Measurements from ENCODE around the gene ABHD18. TPM values are rescaled to one million over a fixed set of nuclear protein-coding genes. Genes with fewer than 3 reads are reported as not detected.
A peak's percentile ranks its signal among the peaks of the same experiment; 100 is the strongest.
"Not testable (repeated sequence)": the region's sequence is repeated elsewhere in the genome, so short reads cannot be mapped to it uniquely, and the experiment has no call there.

The ABHD18 gene
- total RNA-seq (19.5 TPM), polyA plus RNA-seq (4.4 TPM)

DNA sequence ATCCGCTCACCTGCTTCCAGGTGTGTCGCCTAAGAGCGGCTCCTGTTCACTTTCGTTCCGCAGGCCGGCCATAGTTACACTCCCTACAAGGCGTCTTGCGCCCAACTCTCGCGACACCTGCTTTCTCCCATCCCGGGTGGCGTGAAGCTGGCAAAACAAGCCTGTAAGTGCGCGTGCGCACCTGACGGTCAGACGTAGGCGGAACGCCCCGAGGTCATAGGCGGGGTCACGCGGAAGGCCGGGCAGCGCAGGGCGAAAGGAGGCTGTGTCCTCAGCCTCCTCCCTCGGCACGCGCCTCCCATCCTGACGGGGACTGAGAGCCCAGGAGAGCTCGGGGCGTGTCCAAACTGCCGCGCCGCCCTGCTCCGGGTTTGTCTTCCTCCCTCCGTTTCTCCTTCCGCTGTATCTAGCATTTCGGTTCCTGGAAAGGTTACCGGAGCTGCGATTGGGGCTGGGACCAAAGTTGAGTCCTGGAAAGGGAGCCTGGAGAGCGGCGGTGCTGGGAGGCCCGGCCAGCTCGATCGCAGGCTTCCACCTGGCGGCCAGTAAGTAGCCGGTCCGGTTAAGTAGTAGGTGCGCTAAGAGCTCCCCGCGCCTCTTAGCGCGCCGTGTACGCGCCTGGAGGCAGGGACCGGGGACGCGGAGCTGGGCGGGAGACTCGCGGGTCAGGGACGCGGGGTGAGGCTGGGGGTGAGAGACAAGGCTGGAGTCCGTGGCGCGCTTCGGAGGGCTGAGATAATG is at the start of gene ABHD18, which contains the start of gene MFSD8:
TSS of gene ABHD18 (plus strand) at position 345 of the 741 bp plus-strand sequence. CDS start 17,550 bp downstream, outside the sequence.
TSS of gene MFSD8 (minus strand) at position 112 of the 741 bp plus-strand sequence. CDS start at position 72, 40 bp downstream.
- Histone ChIP-seq H3K4me3 (ENCODE audit: low read depth, low read length) (peak within 1 kb of the TSS; percentile 56), H3K4me1 (ENCODE audit: insufficient read depth) (no peaks in the 10 kb centered on the region), H3K36me3 (ENCODE audit: insufficient read depth) (no peaks in the 10 kb centered on the region), H3K27ac (ENCODE audit: low read depth) (peak within 1 kb of the TSS; percentile 80)
- under 1% methylated on average over 69 of the region's 69 CpGs for WGBS
- peak; percentile 94 for DNase-seq (ENCODE audit: extremely low spot score)

DNA sequence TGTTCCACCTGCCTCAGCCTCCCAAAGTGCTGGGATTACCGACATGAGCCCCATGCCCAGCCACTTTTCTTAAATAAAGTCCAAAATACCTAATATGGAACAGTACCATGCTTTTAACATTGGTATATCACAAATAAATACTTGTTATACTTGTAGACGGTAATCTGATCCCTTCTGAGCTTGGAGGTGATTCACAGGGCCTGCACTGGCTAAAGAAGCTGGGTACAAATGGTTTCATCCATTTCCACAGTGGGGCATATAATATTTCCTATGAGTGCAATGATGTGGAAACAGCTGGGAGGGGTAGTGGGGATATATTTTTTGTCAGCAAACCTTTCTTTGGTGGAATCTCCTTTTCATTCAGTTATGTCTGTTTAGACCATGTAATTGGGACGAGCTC is 48.7 kb upstream of the ABHD18 start:
- Histone ChIP-seq H3K27ac (ENCODE audit: low read depth) (no peak overlapping the region), H3K4me3 (ENCODE audit: low read depth, low read length) (no peak overlapping the region), H3K36me3 (ENCODE audit: insufficient read depth) (no peaks in the 10 kb centered on the region), H3K4me1 (ENCODE audit: insufficient read depth) (no peaks in the 10 kb centered on the region)
- no peak for DNase-seq (ENCODE audit: extremely low spot score)
- 93% methylated on average over 3 of the region's 3 CpGs for WGBS

DNA sequence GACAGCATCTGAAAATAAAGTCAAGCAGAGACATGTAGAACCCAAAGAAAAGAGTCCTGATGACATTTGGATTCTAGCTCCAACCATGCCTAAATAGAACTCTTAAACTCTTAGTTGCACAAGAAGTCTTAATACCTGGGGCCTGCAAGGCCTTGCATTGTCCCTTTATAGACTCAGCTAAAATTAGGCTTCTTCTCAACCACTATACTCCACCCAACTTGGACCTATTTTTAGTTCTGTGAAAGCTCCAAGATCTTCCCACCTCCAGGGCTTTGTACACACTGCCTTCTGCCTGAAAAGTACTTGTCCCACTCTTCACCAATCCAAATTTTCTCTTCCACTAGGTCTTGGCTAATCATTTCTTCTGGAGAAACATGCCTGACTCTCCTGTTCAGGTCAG is 48.1 kb upstream of the ABHD18 start:
- Histone ChIP-seq H3K4me1 (ENCODE audit: insufficient read depth) (no peaks in the 10 kb centered on the region), H3K4me3 (ENCODE audit: low read depth, low read length) (no peak overlapping the region), H3K36me3 (ENCODE audit: insufficient read depth) (no peaks in the 10 kb centered on the region), H3K27ac (ENCODE audit: low read depth) (no peak overlapping the region)
- DNase-seq (ENCODE audit: extremely low spot score): no peak

DNA sequence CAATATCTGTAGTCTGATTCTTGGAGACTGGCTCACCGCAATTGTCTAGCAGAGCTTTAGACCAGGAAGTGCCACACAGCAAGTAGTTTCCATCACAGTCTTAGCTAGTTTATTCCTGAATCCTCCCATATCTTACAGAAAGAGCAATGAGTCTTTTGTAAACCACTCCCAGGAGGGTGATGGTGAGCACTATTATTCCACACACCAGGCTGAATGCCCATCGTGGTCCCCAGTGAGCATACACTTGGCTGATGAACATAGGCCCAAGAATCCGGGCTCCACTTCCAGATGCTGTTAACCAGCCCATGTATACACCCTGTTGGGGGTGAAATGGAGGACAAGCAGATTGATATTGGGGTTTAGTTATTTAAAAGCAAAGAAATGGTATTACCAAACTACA is 44.7 kb upstream of the ABHD18 start:
- Histone ChIP-seq H3K27ac (ENCODE audit: low read depth) (no peak overlapping the region), H3K4me3 (ENCODE audit: low read depth, low read length) (no peak overlapping the region), H3K36me3 (ENCODE audit: insufficient read depth) (no peaks in the 10 kb centered on the region), H3K4me1 (ENCODE audit: insufficient read depth) (no peaks in the 10 kb centered on the region)
- DNase-seq (ENCODE audit: extremely low spot score): no peak
- WGBS: 88% methylated on average over 3 of the region's 3 CpGs

DNA sequence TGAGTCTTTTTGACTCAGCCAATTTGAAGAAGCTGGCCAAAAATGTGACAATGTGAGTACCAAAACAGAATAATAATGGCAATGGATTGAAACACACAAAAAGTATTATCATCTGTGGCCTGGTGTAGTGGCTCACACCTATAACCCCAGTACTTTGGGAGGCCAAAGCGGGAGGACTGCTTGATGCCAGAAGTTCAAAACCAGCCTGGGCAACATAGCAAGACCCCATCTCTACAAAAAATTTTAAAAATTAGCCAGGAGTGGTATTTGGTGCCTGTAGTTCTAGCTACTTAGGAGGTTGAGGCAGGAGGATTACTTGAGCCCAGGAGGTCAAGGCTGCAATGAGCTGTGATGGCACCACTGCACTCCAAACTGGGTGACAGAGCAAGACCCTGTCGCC is 43.0 kb upstream of the ABHD18 start:
- WGBS: 98% methylated on average over 2 of the region's 2 CpGs
- Histone ChIP-seq H3K4me3 (ENCODE audit: low read depth, low read length) (no peak overlapping the region), H3K27ac (ENCODE audit: low read depth) (no peak overlapping the region), H3K4me1 (ENCODE audit: insufficient read depth) (no peaks in the 10 kb centered on the region), H3K36me3 (ENCODE audit: insufficient read depth) (no peaks in the 10 kb centered on the region)
- DNase-seq (ENCODE audit: extremely low spot score): no peak

DNA sequence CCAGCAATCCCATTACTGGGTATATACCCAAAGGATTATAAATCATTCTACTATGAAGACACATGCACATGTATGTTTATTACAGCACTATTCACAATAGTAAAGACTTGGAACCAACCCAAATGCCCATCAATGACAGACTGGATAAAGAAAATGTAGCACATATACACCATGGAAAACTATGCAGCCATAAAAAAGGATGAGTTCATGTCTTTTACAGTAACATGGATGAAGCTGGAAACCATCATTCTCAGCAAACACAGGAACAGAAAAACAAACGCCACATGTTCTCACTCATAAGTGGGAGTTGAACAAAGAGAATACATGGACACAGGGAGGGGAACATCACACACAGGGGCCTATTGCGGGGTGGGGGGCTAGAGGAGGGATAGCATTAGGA is 39.5 kb upstream of the ABHD18 start:
- not testable (repeated sequence) for DNase-seq (ENCODE audit: extremely low spot score); H3K4me3 ChIP-seq (ENCODE audit: low read depth, low read length); H3K4me1 ChIP-seq (ENCODE audit: insufficient read depth); H3K36me3 ChIP-seq (ENCODE audit: insufficient read depth); H3K27ac ChIP-seq (ENCODE audit: low read depth)
- 100% methylated on average over 2 of the region's 2 CpGs for WGBS

DNA sequence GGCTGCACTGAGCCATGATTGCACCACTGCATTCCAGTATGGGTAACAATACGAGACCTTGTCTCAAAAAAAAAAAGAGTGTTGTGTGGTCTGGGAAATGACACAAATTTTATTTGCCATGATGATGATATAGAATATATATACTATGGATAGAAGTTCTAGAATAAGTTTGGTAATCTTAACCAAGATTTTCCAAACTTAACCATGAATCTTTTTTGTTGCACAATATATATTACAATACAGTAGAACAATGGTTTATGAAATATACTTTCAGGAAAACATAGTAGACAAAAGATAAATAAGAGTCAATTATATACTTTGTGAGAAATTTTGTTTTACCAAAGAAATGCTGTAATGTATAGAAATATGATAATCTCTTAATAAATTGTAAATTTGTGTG is 35.0 kb upstream of the ABHD18 start:
- WGBS: 97% methylated on average over 1 of the region's 1 CpG
- Histone ChIP-seq H3K27ac (ENCODE audit: low read depth) (no peak overlapping the region), H3K36me3 (ENCODE audit: insufficient read depth) (no peaks in the 10 kb centered on the region), H3K4me1 (ENCODE audit: insufficient read depth) (no peaks in the 10 kb centered on the region), H3K4me3 (ENCODE audit: low read depth, low read length) (no peak overlapping the region)
- no peak for DNase-seq (ENCODE audit: extremely low spot score)

DNA sequence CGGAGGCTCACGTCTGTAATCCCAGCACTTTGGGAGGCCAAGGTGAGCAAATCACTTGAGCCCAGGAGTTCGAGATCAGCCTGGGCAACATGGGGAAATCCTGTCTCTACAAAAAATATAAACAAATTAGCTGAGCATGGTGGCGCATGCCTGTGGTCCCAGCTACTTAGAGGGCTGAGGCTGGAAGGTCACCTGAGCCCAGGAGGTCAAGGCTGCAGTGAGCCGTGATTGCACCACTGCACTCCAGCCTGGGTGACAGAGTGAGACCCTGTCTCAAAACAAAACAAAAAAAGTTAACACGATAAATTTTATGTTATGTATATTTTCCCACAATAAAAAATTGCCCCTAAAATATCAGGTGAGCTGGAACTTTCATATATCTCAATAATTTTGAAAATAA is 33.4 kb upstream of the ABHD18 start:
- not testable (repeated sequence) for H3K27ac ChIP-seq (ENCODE audit: low read depth); DNase-seq (ENCODE audit: extremely low spot score); H3K4me1 ChIP-seq (ENCODE audit: insufficient read depth); H3K4me3 ChIP-seq (ENCODE audit: low read depth, low read length); H3K36me3 ChIP-seq (ENCODE audit: insufficient read depth)
- WGBS: 89% methylated on average over 6 of the region's 6 CpGs

DNA sequence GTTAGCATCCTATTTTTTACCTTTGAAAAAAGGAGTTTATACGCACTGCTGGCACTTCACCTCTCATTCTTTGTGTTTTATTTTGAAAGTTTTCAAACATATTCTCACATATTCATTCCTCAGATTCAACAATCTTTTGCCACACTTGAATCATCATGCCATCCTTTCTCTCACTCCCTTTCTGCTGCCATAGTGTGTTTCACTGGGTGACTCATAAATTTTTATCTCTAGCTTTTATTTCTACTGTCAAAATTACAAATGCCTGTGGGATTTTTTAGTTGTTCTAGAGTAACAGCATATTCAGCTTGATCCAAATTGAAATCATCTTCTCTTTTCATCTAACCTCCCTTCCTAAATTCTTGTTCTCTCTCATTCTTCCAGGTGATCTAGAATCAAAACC is 28.2 kb upstream of the ABHD18 start:
- no peak for DNase-seq (ENCODE audit: extremely low spot score)
- no peak overlapping the region for H3K27ac ChIP-seq (ENCODE audit: low read depth)
- H3K36me3 ChIP-seq (ENCODE audit: insufficient read depth): no peaks in the 10 kb centered on the region
- H3K4me3 ChIP-seq (ENCODE audit: low read depth, low read length): no peak overlapping the region
- H3K4me1 ChIP-seq (ENCODE audit: insufficient read depth): no peaks in the 10 kb centered on the region
- 98% methylated on average over 1 of the region's 1 CpG for WGBS

DNA sequence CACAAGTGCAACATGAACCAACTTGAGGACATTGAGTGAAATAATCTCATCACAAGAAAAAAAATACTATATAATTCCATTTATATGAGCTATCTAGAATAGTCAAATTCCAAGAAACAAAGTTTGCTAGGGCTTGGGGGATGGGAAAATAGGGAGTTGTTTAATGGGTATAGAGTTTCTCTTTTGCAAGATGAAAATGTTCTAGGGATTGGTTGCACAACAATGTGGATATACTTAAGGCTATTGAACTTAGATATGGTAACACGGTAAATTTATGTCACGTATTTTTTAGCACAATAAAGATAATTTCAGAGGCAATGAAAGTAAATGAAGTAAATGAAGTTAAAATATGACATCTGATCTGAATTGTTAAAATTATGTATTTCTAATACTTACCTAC is 8.1 kb upstream of the ABHD18 start:
- H3K36me3 ChIP-seq (ENCODE audit: insufficient read depth): no peaks in the 10 kb centered on the region
- no peak for DNase-seq (ENCODE audit: extremely low spot score)
- no peak overlapping the region for H3K27ac ChIP-seq (ENCODE audit: low read depth)
- no peaks in the 10 kb centered on the region for H3K4me1 ChIP-seq (ENCODE audit: insufficient read depth)
- H3K4me3 ChIP-seq (ENCODE audit: low read depth, low read length): no peak overlapping the region
- WGBS: 98% methylated on average over 2 of the region's 2 CpGs

DNA sequence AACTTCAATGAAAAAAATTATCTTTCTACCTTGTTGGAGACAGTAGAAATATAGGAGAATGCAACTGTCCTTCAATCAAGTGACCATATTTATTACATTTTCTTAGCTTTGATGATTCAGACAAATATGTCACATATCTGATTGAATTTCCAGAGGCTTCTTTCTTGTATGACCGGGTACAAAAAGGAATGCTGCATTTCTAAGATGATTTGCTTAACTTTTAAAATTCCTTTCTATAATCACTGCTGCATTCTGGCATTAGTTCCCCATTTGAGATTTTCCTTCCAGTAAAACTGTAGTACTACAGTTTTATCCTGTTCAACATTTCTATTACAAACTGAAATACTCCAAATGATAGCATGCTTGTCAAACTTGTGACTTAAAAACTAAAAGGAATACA is 5.4 kb upstream of the ABHD18 start:
- no peak for DNase-seq (ENCODE audit: extremely low spot score)
- H3K27ac ChIP-seq (ENCODE audit: low read depth): no peak overlapping the region
- H3K4me3 ChIP-seq (ENCODE audit: low read depth, low read length): no peak overlapping the region
- 55% methylated on average over 1 of the region's 1 CpG for WGBS
- H3K4me1 ChIP-seq (ENCODE audit: insufficient read depth): no peaks in the 10 kb centered on the region
- no peaks in the 10 kb centered on the region for H3K36me3 ChIP-seq (ENCODE audit: insufficient read depth)

DNA sequence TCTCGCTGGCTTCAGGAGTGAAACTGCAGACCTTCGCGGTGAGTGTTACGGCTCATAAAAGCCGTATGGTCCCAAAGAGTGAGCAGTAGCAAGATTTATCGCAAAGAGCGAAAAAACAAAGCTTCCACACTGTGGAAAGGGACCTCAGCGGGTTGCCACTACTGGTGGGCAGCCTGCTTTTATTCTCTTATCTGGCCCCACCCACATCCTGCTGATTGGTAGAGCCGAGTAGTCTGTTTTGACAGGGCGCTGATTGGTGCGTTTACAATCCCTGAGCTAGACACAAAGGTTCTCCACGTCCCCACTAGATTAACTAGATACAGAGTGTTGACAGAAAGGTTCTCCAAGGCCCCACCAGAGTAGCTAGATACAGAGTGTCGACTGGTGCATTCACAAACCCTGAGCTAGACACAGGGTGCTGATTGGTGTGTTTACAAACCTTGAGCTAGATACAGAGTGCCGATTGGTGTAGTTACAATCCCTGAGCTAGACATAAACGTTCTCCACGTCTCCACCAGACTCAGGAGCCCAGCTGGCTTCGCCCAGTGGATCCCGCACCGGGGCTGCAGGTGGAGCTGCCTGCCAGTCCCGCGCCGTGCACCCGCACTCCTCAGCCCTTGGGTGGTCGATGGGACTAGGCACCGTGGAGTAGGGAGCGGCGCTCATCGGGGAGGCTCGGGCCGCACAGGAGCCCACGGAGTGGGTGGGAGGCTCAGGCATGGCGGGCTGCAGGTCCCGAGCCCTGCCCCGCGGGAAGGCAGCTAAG is 1.4 kb upstream of the ABHD18 start:
- 50% methylated on average over 33 of the region's 35 CpGs for WGBS
- not testable (repeated sequence) for H3K27ac ChIP-seq (ENCODE audit: low read depth); DNase-seq (ENCODE audit: extremely low spot score); H3K4me1 ChIP-seq (ENCODE audit: insufficient read depth); H3K4me3 ChIP-seq (ENCODE audit: low read depth, low read length); H3K36me3 ChIP-seq (ENCODE audit: insufficient read depth)

DNA sequence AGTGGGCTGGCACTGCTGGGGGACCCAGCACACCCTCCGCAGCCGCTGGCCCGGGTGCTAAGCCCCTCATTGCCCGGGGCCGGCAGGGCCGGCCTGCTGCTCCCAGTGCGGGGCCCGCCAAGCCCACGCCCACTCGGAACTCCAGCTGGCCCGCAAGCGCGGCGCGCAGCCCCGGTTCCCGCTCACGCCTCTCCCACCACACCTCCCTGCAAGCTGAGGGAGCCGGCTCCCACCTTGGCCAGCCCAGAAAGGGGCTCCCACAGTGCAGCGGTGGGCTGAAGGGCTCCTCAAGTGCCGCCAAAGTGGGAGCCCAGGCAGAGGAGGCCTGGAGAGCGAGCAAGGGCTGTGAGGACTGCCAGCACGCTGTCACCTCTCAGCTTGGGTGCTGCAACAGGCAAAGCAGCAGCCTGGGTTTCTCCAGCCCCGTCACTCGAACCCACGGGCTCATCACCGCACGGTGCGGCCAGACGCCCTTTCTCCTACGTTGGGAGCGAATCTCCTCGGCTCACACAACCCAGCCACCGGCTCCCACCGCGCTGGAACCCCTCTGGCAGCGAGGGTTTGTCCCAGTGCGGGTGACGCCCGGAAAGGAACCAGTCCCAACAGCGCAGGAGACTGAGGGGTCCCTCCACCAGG is 662 bp upstream of the ABHD18 start:
- WGBS: under 1% methylated on average over 41 of the region's 41 CpGs
- H3K4me1 ChIP-seq (ENCODE audit: insufficient read depth); H3K36me3 ChIP-seq (ENCODE audit: insufficient read depth): not testable (repeated sequence)
- DNase-seq (ENCODE audit: extremely low spot score): peak; percentile 0
- H3K27ac ChIP-seq (ENCODE audit: low read depth): peak overlapping the region; percentile 68
- H3K4me3 ChIP-seq (ENCODE audit: low read depth, low read length): peak overlapping the region; percentile 56

DNA sequence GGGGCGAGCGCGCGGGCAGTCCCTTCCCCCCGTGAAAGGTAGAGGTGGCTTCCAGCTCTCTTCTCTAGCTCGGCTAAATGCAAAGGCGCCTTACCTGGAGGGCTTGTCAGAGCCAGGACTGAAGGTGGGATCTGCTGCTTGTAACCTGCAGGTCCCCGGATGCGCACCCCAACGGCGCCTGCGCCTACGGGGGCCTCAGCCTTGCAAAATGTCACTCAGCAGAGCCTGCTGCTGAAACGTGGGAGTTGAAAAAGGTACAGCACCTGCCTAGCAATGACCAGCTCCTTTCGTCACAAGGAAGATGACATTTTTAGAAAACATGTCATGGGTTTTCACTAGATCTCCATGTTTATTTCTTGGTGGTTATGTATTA is 583 bp downstream of the ABHD18 start:
- peak; percentile 11 for DNase-seq (ENCODE audit: extremely low spot score)
- peak overlapping the region; percentile 56 for H3K4me3 ChIP-seq (ENCODE audit: low read depth, low read length)
- no peaks in the 10 kb centered on the region for H3K36me3 ChIP-seq (ENCODE audit: insufficient read depth)
- H3K4me1 ChIP-seq (ENCODE audit: insufficient read depth): no peaks in the 10 kb centered on the region
- peak overlapping the region; percentile 80 for H3K27ac ChIP-seq (ENCODE audit: low read depth)
- under 1% methylated on average over 15 of the region's 15 CpGs for WGBS

All from urinary bladder (tissue), 4 donors.